Hematopoietic multipotent progenitor cell treated with erythropoietin and hydrocortisone succinate and interleukin-3 and kit ligand, for 4 days (in vitro differentiated cells): ENCODE data around the gene ATXN2.
"Not testable (repeated sequence)": the region's sequence is repeated elsewhere in the genome, so short reads cannot be mapped to it uniquely, and the experiment has no call there.

ENCODE experiments used
- DNase-seq: peaks from one replicate; pipeline ENCODE4 v3.0.0-alpha.2; 2015

ATXN2 gene

GRCh38 chr12:111570084-111570961 is 28.8 kb downstream of the ATXN2 start:
- DNase-seq, result no peak

- no peak for DNase-seq
Measured at GRCh38 chr12:111569363-111570083, 29.6 kb downstream of the ATXN2 start.

- not testable (repeated sequence) for DNase-seq
Measured at GRCh38 chr12:111560844-111561243, 38.3 kb downstream of the ATXN2 start.

- no peak for DNase-seq
Measured at GRCh38 chr12:111558107-111558376, 41.1 kb downstream of the ATXN2 start.

DNA sequence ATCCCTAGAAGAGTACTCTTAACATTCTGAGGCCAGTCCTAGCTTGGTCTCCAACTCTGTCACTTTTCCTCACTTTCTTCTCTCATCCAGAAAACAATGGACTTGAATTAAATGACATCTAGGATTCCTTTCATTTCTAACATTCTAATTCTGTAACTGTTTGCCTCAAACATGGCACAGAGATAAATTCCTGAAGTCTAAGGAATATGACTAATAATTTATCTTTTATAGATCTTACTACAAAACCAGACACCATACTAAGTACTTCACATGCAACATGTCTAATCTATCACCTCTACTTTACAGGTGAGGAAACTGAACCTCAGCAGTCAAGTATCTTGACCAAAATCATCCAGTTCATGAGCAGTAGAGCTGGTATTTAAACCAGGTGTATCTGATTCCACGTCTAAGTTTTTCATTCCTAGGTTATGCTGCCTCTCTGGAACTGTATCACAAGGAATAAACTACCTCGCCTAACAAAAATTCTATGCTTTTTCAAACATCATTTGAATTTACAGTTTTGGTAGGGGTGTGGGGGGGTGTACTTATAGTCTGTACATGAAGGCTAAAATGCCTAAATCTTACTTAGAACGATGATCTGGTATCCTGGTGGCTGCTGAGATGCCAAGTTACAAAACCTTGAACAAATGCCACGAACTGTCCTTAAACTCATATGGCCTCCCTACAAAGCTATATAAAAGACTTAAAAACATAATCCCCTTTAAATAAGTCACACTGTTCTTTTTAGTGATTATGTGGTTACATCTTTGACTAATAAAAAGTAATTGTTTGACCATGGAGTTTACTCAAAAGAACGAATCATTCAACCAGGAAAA is 41.6 kb downstream of the ATXN2 start:
- no peak for DNase-seq

DNA sequence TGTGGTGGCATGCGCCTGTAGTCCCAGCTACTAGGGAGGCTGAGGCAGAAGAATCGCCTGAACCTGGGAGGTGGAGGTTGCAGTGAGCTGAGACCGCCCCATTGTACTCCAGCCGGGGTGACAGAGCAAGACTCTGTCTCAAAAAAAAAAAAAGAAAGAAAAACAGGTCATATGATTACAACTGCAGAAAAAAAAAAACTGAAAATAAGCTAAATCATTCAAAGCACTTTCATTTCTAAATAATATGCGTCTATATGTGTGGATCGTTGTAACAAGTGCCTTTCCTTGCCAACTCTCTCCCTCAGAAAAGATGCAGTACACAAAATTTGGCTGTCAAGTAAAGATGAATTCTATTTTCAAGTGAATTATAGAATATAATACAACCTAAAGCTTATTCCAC is 42.4 kb downstream of the ATXN2 start:
- peak; percentile 32 for DNase-seq

- DNase-seq, result not testable (repeated sequence)
Measured at GRCh38 chr12:111555313-111555712, 43.8 kb downstream of the ATXN2 start.

DNA sequence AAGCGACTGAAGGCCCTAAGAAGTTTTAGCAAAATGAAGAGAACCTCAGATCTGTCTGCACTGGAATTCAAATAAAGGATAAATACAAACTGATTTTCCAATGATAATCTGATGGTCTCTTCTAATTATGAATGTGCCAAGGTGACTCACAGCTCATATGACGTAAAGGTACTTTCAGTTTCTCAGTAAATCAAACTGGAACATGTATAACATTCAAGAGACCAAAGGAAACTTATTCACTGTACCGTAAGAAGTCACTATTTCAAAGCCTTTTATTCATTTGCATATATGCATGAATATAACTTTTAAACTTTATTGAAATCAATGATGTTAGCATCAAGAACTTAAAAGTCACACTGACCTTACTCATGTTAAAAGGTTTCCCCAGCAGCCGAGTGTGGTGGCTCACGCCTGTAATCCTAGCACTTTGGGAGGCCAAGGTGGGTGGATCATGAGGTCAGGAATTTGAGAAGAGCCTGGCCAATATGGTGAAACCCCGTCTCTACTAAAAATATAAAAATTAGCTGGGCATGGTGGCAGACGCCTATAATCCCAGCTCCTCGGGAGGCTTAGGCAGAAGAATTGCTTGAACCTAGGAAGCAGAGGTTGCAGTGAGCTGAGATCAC is 52.2 kb downstream of the ATXN2 start:
- no peak for DNase-seq

- no peak for DNase-seq
Measured at GRCh38 chr12:111546171-111546570, 52.9 kb downstream of the ATXN2 start.

DNA sequence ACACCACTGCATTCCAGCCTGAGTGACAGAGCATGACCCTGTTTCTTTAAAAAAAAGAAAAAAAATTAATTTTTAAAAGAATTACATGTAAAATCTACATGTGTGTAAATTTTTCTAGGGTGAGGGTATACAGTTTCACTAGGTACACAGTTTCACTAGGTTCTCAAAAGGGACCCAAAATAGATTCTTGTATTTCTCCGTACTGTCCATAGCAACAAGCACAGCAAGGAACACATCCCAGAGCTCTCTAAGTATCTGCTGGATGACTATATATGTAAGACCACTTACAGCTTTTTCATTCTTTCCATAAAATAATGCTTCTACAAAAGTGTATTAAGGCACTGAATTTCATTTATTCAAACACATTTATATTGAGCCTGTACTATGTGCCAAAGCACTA is 55.1 kb downstream of the ATXN2 start:
- no peak for DNase-seq

- DNase-seq, result no peak
Measured at GRCh38 chr12:111532751-111533150, 66.4 kb downstream of the ATXN2 start.

- peak; percentile 87 for DNase-seq
Measured at GRCh38 chr12:111529424-111530368, 69.4 kb downstream of the ATXN2 start.

GRCh38 chr12:111523587-111524167 is 75.4 kb downstream of the ATXN2 start:
- no peak for DNase-seq

GRCh38 chr12:111521801-111522200 is 77.3 kb downstream of the ATXN2 start:
- DNase-seq, result no peak

DNA sequence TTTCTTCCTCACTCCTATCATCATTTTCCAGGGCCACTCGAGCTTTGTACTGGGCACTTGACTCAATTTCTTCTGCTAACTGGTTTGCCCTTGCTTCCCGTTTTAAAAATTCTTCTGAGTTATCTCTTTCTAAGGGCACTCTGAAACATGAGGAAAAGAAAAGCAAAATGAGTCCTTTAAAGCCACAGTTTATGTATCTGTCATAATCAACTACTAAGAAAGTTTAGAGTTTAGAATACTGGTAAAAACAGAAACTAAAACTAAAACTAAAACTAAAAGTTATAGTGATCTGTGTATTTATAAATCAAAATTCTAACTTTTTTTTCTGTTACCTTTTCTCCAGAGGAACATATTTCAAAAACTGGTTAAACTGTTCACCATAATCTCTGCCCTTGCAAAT is 79.2 kb downstream of the ATXN2 start:
- no peak for DNase-seq

DNA sequence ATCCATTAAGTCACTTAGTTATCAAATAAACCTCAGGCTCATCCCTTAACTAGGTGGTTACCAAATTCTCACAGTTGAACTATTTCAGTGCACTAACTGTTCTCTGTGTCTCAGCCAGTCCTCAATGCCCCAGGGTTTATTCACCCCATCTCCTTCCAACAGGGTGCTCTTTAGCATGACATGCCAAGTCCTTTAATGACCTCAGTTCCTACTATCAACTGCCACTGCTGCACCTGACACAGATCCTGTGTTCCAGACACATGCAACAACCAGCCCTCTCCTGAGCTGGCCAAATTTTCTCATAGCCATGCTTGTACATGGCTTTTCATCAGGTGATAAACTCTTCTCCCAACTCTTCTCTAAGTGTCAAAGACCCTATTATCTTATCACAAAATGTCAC is 80.0 kb downstream of the ATXN2 start:
- DNase-seq, result no peak

- not testable (repeated sequence) for DNase-seq
Measured at GRCh38 chr12:111507719-111508118, 91.4 kb downstream of the ATXN2 start.

DNA sequence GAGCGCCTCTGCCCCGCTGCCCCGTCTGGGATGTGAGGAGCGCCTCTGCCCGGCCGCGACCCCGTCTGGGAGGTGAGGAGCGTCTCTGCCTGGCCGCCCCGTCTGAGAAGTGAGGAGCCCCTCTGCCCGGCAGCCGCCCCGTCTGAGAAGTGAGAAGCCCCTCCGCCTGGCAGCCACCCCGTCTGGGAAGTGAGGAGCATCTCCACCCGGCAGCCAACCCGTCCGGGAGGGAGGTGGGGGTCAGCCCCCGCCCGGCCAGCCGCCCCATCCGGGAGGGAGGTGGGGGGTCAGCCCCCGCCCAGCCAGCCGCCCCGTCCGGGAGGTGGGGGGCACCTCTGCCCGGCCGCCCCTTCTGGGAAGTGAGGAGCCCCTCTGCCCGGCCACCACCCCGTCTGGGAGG is 91.9 kb downstream of the ATXN2 start:
- not testable (repeated sequence) for DNase-seq

GRCh38 chr12:111506260-111506659 is 92.9 kb downstream of the ATXN2 start:
- DNase-seq, result no peak

DNA sequence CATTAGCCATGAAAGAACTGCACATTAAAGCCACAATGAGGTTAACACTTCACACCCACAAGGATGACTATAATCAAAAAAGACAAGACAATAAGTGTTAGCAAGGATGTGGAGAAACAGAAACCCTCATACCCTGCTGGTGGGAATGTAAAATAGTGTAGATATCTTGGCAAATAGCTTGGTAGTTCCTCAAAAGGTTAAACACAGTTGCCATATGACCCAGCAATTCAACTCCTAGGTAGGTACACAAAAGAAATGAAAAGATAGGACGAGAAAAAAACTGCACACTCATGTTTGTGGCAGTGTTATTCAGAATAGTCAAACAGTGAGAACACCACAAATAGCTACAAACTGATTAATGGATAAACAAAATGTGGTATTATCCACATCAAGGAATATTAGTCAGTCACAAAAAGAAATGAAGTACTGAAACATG is 93.5 kb downstream of the ATXN2 start:
- DNase-seq, result peak; percentile 49

DNA sequence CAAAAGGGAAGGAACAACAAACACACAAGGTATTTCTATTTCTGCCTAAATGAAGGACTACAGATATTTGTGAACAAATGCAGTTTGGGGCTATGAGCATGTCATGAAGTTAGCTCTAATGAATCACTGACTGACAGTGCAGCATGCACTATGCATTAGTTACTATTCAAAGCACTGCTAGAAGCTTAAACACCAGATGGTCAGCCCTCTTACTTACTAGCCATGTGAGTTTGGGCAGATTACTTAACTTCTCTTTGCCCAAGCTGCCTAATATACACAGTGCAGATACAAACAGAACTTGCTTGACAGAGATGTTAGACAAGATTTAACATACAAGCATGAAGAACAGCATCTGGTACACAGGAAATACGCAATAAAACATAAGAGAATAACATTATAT is 96.0 kb downstream of the ATXN2 start:
- peak; percentile 7 for DNase-seq
